OCI-LY1 (cell line): ENCODE results near the gene RAI2.

Source experiments
- H2AFZ ChIP-seq: fragments of 200-600 bp; sonication (generic), shearing (Covaris generic); 2 replicates; pipeline ENCODE4 v1.6.0; 2014; ENCODE audit warnings: antibody characterized with exemption, mild to moderate bottlenecking, low read length
- H3F3A ChIP-seq: fragments of 200-600 bp; sonication (generic), shearing (Covaris generic); 2 replicates; pipeline ENCODE4 v1.6.0; 2014; ENCODE audit warnings: mild to moderate bottlenecking, antibody characterized with exemption, low read length, moderate library complexity; ENCODE audit not compliant: insufficient read depth
- H3K27ac ChIP-seq: fragments of 200-600 bp; sonication (generic); 2 replicates; pipeline ENCODE4 v1.5.1; 2014; ENCODE audit warnings: low read length, mixed run types, mild to moderate bottlenecking, low read depth; ENCODE audit not compliant: poor library complexity, severe bottlenecking
- H3K27me3 ChIP-seq: fragments of 200-600 bp; sonication (generic); 2 replicates; pipeline ENCODE4 v1.6.0; 2014; ENCODE audit warnings: antibody characterized with exemption, mild to moderate bottlenecking, low read length, moderate library complexity; ENCODE audit not compliant: insufficient read depth
- H3K36me3 ChIP-seq: fragments of 200-600 bp; sonication (generic); 2 replicates; pipeline ENCODE4 v1.6.1; 2014; ENCODE audit warnings: mild to moderate bottlenecking, antibody characterized with exemption, low read length, moderate library complexity, mixed read lengths; ENCODE audit not compliant: insufficient read depth
- H3K4me1 ChIP-seq: fragments of 200-600 bp; sonication (generic); 2 replicates; pipeline ENCODE4 v1.5.1; 2014; ENCODE audit warnings: mild to moderate bottlenecking, low read length, moderate library complexity; ENCODE audit not compliant: insufficient read depth, severe bottlenecking
- H3K4me2 ChIP-seq: fragments of 200-600 bp; sonication (generic), shearing (Covaris generic); 2 replicates; pipeline ENCODE4 v1.6.1; 2014; ENCODE audit warnings: low read length
- H3K4me3 ChIP-seq: fragments of 200-600 bp; sonication (generic); 2 replicates; pipeline ENCODE4 v1.5.1; 2014; ENCODE audit warnings: low read length, low read depth, mild to moderate bottlenecking, mixed read lengths; ENCODE audit not compliant: poor library complexity, severe bottlenecking
- H3K79me2 ChIP-seq: fragments of 200-600 bp; shearing (Covaris generic); 2 replicates; pipeline ENCODE4 v1.6.1; 2016; ENCODE audit warnings: mixed run types, low read length, mixed read lengths; ENCODE audit not compliant: insufficient read depth
- H3K9ac ChIP-seq: fragments of 200-600 bp; sonication (generic), shearing (Covaris generic); 2 replicates; pipeline ENCODE4 v1.6.1; 2014; ENCODE audit warnings: mild to moderate bottlenecking, low read length, mixed read lengths
- H3K9me2 ChIP-seq: fragments of 200-600 bp; sonication (generic), shearing (Covaris generic); 2 replicates; pipeline ENCODE4 v1.6.1; 2014; ENCODE audit warnings: low read depth, mild to moderate bottlenecking, low read length, mixed read lengths
- H3K9me3 ChIP-seq: fragments of 200-600 bp; shearing (Covaris generic); 2 replicates; pipeline ENCODE4 v1.6.1; 2014; ENCODE audit warnings: low read length, mixed read lengths
- H4K20me1 ChIP-seq: fragments of 200-600 bp; sonication (generic), shearing (Covaris generic); 2 replicates; pipeline ENCODE4 v1.6.0; 2016; ENCODE audit warnings: mild to moderate bottlenecking, low read length; ENCODE audit not compliant: insufficient read depth
- CTCF ChIP-seq: fragments of 200-600 bp; sonication (generic), shearing (Covaris generic); IDR thresholded peaks from 2 replicates; pipeline ENCODE4 v1.5.1; 2017; ENCODE audit warnings: mild to moderate bottlenecking, antibody characterized with exemption, low read length, moderate library complexity, mixed read lengths
- EZH2 ChIP-seq: fragments of 200-600 bp; sonication (generic), shearing (Covaris generic); IDR thresholded peaks from 2 replicates; pipeline ENCODE4 v1.8.0; 2017; ENCODE audit warnings: borderline replicate concordance, mixed run types, mild to moderate bottlenecking, antibody characterized with exemption, low read length, moderate library complexity, mixed read lengths

The RAI2 gene

GRCh38 chrX:17759990-17760389 is 101.1 kb downstream of the RAI2 start:
- H3K4me2 ChIP-seq, result no peak overlapping the region
- TF ChIP-seq CTCF, result no peak
- TF ChIP-seq EZH2, result no peak
- no peak overlapping the region for H2AFZ ChIP-seq
- no peaks in the 10 kb centered on the region for H3F3A ChIP-seq
- H3K79me2 ChIP-seq, result no peaks in the 10 kb centered on the region
- H3K27ac ChIP-seq, result no peak overlapping the region
- H3K9ac ChIP-seq, result no peak overlapping the region
- H3K4me3 ChIP-seq, result no peak overlapping the region
- H3K9me3 ChIP-seq, result no peaks in the 10 kb centered on the region
- no peaks in the 10 kb centered on the region for H3K27me3 ChIP-seq
- H3K36me3 ChIP-seq, result no peaks in the 10 kb centered on the region
- H4K20me1 ChIP-seq, result no peaks in the 10 kb centered on the region
- H3K4me1 ChIP-seq, result no peaks in the 10 kb centered on the region
- no peaks in the 10 kb centered on the region for H3K9me2 ChIP-seq

GRCh38 chrX:17758382-17758781 is 102.7 kb downstream of the RAI2 start:
- TF ChIP-seq EZH2 (no peak), CTCF (no peak)
- H3K9me3 ChIP-seq, result no peaks in the 10 kb centered on the region

GRCh38 chrX:17750436-17750835 is 110.7 kb downstream of the RAI2 start:
- Histone ChIP-seq H3K4me1 (no peaks in the 10 kb centered on the region), H3K79me2 (no peaks in the 10 kb centered on the region), H3K9me2 (no peaks in the 10 kb centered on the region), H3K4me3 (no peak overlapping the region), H3K27me3 (no peaks in the 10 kb centered on the region), H3K9me3 (no peaks in the 10 kb centered on the region), H3K4me2 (no peak overlapping the region), H3F3A (no peaks in the 10 kb centered on the region), H3K36me3 (no peaks in the 10 kb centered on the region), H3K27ac (no peak overlapping the region), H2AFZ (no peak overlapping the region), H4K20me1 (no peaks in the 10 kb centered on the region), H3K9ac (no peak overlapping the region)
- TF ChIP-seq CTCF (no peak), EZH2 (no peak)

More at GRCh38 chrX:17758382-17758781, 102.7 kb downstream of the RAI2 start:
- H3K4me3 ChIP-seq, result no peak overlapping the region
- H3K36me3 ChIP-seq, result no peaks in the 10 kb centered on the region
- H3F3A ChIP-seq, result no peaks in the 10 kb centered on the region
- H3K79me2 ChIP-seq, result no peaks in the 10 kb centered on the region
- no peaks in the 10 kb centered on the region for H3K4me1 ChIP-seq
- no peaks in the 10 kb centered on the region for H3K9me2 ChIP-seq
- no peaks in the 10 kb centered on the region for H3K27me3 ChIP-seq
- no peak overlapping the region for H3K27ac ChIP-seq
- no peak overlapping the region for H3K9ac ChIP-seq
- H2AFZ ChIP-seq, result no peak overlapping the region
- no peak overlapping the region for H3K4me2 ChIP-seq
- H4K20me1 ChIP-seq, result no peaks in the 10 kb centered on the region
